Gastrocnemius medialis (tissue), 4 donors: ENCODE measurements around the gene MAP3K20.

ENCODE experiments used
- POLR2A ChIP-seq, 2 donors: fragments of 450-650 bp; IDR thresholded peaks; one replicate each; pipeline ENCODE4 v1.6.1; 2017; ENCODE audit warnings: antibody characterized with exemption in 2 of 2, mild to moderate bottlenecking in 2 of 2, moderate library complexity in 2 of 2
- TF ChIP-seq, protein P1 (sequence below), 5 experiments: fragments of 450-650 bp in 3 of 5; fragments of 200-600 bp in 2 of 5; sonication (generic) in 2 of 5; IDR thresholded peaks in 4 of 5; conservative IDR thresholded peaks in 1 of 5; 1 replicate in 4 of 5; 2 replicates in 1 of 5; pipeline ENCODE4 v1.5.1; 2016 to 2019; ENCODE audit warnings: antibody characterized with exemption in 5 of 5, mild to moderate bottlenecking in 3 of 5, moderate library complexity in 3 of 5

DNA sequence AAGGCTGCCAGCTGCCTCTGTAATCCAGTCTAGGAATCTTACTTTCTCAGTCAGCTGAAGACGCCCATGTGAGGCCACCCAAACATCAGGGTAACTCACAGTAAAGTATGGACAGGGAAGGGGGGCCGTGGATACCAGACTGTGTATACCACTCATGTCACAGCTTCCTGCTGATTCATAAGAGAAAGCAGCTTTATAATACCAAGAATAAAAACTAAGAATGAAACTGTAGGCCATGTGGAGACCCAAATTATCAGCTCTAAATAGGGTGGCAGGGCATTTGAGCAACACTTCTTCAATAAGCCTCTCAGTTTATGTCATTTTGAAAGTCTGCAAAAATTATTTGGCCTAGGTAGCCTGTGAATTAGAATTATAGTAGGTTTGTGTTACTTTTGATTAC is 164.0 kb downstream of the MAP3K20 start:
- TF ChIP-seq, protein P1, sequence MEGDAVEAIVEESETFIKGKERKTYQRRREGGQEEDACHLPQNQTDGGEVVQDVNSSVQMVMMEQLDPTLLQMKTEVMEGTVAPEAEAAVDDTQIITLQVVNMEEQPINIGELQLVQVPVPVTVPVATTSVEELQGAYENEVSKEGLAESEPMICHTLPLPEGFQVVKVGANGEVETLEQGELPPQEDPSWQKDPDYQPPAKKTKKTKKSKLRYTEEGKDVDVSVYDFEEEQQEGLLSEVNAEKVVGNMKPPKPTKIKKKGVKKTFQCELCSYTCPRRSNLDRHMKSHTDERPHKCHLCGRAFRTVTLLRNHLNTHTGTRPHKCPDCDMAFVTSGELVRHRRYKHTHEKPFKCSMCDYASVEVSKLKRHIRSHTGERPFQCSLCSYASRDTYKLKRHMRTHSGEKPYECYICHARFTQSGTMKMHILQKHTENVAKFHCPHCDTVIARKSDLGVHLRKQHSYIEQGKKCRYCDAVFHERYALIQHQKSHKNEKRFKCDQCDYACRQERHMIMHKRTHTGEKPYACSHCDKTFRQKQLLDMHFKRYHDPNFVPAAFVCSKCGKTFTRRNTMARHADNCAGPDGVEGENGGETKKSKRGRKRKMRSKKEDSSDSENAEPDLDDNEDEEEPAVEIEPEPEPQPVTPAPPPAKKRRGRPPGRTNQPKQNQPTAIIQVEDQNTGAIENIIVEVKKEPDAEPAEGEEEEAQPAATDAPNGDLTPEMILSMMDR (IDR thresholded peaks at IDR 0.05 in 4 of 5, conservative IDR thresholded peaks at IDR 0.05 in 1 of 5): no peak
- TF ChIP-seq POLR2A (IDR thresholded peaks at IDR 0.05): no peak
